HL-60 (cell line): ENCODE measurements around the gene DSG3.

Source experiments
- GABPA ChIP-seq: IDR thresholded peaks from 2 replicates; pipeline ENCODE4 v1.6.1; 2012; ENCODE audit warnings: low read depth
- POLR2AphosphoS5 ChIP-seq: IDR thresholded peaks from 2 replicates; pipeline ENCODE4 v1.6.1; 2012; ENCODE audit warnings: low read depth
- REST ChIP-seq: IDR thresholded peaks from 2 replicates; pipeline ENCODE4 v1.6.1; 2012; ENCODE audit warnings: low read depth; ENCODE audit not compliant: insufficient replicate concordance
- SPI1 ChIP-seq: IDR thresholded peaks from 2 replicates; pipeline ENCODE4 v1.6.1; 2012; ENCODE audit warnings: low read depth, mild to moderate bottlenecking, borderline replicate concordance
- TF ChIP-seq, protein P1 (sequence below): IDR thresholded peaks from one replicate; pipeline ENCODE4 v1.5.1; 2011; ENCODE audit warnings: low read length, control low read depth, inconsistent platforms; ENCODE audit not compliant: insufficient read depth

GRCh38 chr18:31428211-31428610 is 19.3 kb upstream of the DSG3 start:
- TF ChIP-seq, protein P1, sequence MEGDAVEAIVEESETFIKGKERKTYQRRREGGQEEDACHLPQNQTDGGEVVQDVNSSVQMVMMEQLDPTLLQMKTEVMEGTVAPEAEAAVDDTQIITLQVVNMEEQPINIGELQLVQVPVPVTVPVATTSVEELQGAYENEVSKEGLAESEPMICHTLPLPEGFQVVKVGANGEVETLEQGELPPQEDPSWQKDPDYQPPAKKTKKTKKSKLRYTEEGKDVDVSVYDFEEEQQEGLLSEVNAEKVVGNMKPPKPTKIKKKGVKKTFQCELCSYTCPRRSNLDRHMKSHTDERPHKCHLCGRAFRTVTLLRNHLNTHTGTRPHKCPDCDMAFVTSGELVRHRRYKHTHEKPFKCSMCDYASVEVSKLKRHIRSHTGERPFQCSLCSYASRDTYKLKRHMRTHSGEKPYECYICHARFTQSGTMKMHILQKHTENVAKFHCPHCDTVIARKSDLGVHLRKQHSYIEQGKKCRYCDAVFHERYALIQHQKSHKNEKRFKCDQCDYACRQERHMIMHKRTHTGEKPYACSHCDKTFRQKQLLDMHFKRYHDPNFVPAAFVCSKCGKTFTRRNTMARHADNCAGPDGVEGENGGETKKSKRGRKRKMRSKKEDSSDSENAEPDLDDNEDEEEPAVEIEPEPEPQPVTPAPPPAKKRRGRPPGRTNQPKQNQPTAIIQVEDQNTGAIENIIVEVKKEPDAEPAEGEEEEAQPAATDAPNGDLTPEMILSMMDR, result no peak
- no peak for TF ChIP-seq GABPA
- no peak for TF ChIP-seq POLR2AphosphoS5
- TF ChIP-seq SPI1, result no peak
- no peak for TF ChIP-seq REST
